SJCRH30 (cell line): ENCODE results near the gene MYO15B. TPM values are rescaled to one million over a fixed set of nuclear protein-coding genes. Genes with fewer than 3 reads are reported as not detected.

Experiments
- DNase-seq, 2 experiments: peaks; one replicate each; pipeline ENCODE4 v3.0.0-alpha.2; 2015 to 2020
- H3K27ac ChIP-seq: fragments of 250-450 bp; sonication (Bioruptor Pico); 2 replicates; pipeline ENCODE4 v1.5.1; 2020; ENCODE audit warnings: mild to moderate bottlenecking, moderate library complexity
- H3K27me3 ChIP-seq: fragments of 250-450 bp; sonication (Bioruptor Pico); 2 replicates; pipeline ENCODE4 v1.5.1; 2020; ENCODE audit warnings: mild to moderate bottlenecking, moderate library complexity
- H3K36me3 ChIP-seq: fragments of 250-450 bp; sonication (Bioruptor Pico); 2 replicates; pipeline ENCODE4 v1.5.1; 2020; ENCODE audit warnings: mild to moderate bottlenecking, moderate library complexity
- H3K4me1 ChIP-seq: fragments of 250-450 bp; sonication (Bioruptor Pico); 2 replicates; pipeline ENCODE4 v1.5.1; 2020; ENCODE audit warnings: mild to moderate bottlenecking, moderate library complexity
- H3K4me3 ChIP-seq: fragments of 250-450 bp; sonication (Bioruptor Pico); 2 replicates; pipeline ENCODE4 v1.5.1; 2020; ENCODE audit warnings: mild to moderate bottlenecking, moderate library complexity
- H3K9me3 ChIP-seq: fragments of 250-450 bp; sonication (Bioruptor Pico); replicated peaks from 2 replicates; pipeline ENCODE4 v1.5.1; 2020; ENCODE audit warnings: mild to moderate bottlenecking, moderate library complexity
- total RNA-seq: library from RNA; depleted of rRNA; stranded (reverse); fragments of >200 nt; shearing (Covaris generic); gene quantifications from 2 replicates; pipeline ENCODE4 v1.2.3, GENCODE V29; 2014

MYO15B gene
- total RNA-seq, 1 experiment from 2014 or later = 0.02 TPM

GRCh38 chr17:75638893-75639292 is 51.3 kb downstream of the MYO15B start:
- peaks cover 6% of the 10 kb centered on the region for H3K4me1 ChIP-seq
- DNase-seq = no peak
- H3K9me3 ChIP-seq = no peaks in the 10 kb centered on the region
- H3K4me3 ChIP-seq = no peak overlapping the region
- H3K27ac ChIP-seq = no peak overlapping the region
- H3K36me3 ChIP-seq = no peaks in the 10 kb centered on the region
- H3K27me3 ChIP-seq = no peaks in the 10 kb centered on the region

- DNase-seq = no peak
- Histone ChIP-seq H3K27ac (no peak overlapping the region), H3K36me3 (no peaks in the 10 kb centered on the region), H3K4me1 (peaks cover 2% of the 10 kb centered on the region), H3K9me3 (no peaks in the 10 kb centered on the region), H3K27me3 (no peaks in the 10 kb centered on the region), H3K4me3 (no peak overlapping the region)
Measured at GRCh38 chr17:75639327-75639726, 51.7 kb downstream of the MYO15B start.

GRCh38 chr17:75639771-75640555 is 52.4 kb downstream of the MYO15B start:
- Histone ChIP-seq H3K36me3 (no peaks in the 10 kb centered on the region), H3K27me3 (no peaks in the 10 kb centered on the region), H3K9me3 (no peaks in the 10 kb centered on the region), H3K27ac (no peak overlapping the region), H3K4me1 (no peaks in the 10 kb centered on the region; the same call in 1 of the 2 replicates), H3K4me3 (no peak overlapping the region)
- no peak for DNase-seq

- H3K36me3 ChIP-seq = no peaks in the 10 kb centered on the region
- no peaks in the 10 kb centered on the region for H3K4me1 ChIP-seq
- no peak for DNase-seq
- H3K27me3 ChIP-seq = no peaks in the 10 kb centered on the region
- H3K4me3 ChIP-seq = no peak overlapping the region
- H3K9me3 ChIP-seq = no peaks in the 10 kb centered on the region
- H3K27ac ChIP-seq = no peak overlapping the region
Measured at GRCh38 chr17:75640556-75641119, 53.0 kb downstream of the MYO15B start.

GRCh38 chr17:75641343-75641742 is 53.7 kb downstream of the MYO15B start:
- no peak overlapping the region for H3K27ac ChIP-seq
- no peaks in the 10 kb centered on the region for H3K9me3 ChIP-seq
- H3K36me3 ChIP-seq = no peaks in the 10 kb centered on the region
- no peak for DNase-seq
- no peaks in the 10 kb centered on the region for H3K27me3 ChIP-seq
- H3K4me3 ChIP-seq = no peak overlapping the region
- H3K4me1 ChIP-seq = no peaks in the 10 kb centered on the region

- no peak for DNase-seq
- Histone ChIP-seq H3K4me3 (no peak overlapping the region), H3K36me3 (no peaks in the 10 kb centered on the region), H3K27me3 (no peaks in the 10 kb centered on the region), H3K27ac (no peak overlapping the region), H3K9me3 (no peaks in the 10 kb centered on the region), H3K4me1 (no peaks in the 10 kb centered on the region)
Measured at GRCh38 chr17:75642182-75642783, 54.7 kb downstream of the MYO15B start.

- no peak overlapping the region for H3K4me3 ChIP-seq
- H3K9me3 ChIP-seq = no peaks in the 10 kb centered on the region
- no peak overlapping the region for H3K27ac ChIP-seq
- H3K27me3 ChIP-seq = no peaks in the 10 kb centered on the region
- peaks cover under 1% of the 10 kb centered on the region; the same call in 1 of the 2 replicates for H3K36me3 ChIP-seq
- no peaks in the 10 kb centered on the region for H3K4me1 ChIP-seq
- no peak for DNase-seq
Measured at GRCh38 chr17:75642784-75643642, 55.4 kb downstream of the MYO15B start.

GRCh38 chr17:75643643-75644017 is 56.0 kb downstream of the MYO15B start:
- no peaks in the 10 kb centered on the region for H3K4me1 ChIP-seq
- peaks cover 2% of the 10 kb centered on the region; the same call in 1 of the 2 replicates for H3K36me3 ChIP-seq
- H3K27ac ChIP-seq = no peak overlapping the region
- DNase-seq = no peak
- no peaks in the 10 kb centered on the region for H3K27me3 ChIP-seq
- no peaks in the 10 kb centered on the region for H3K9me3 ChIP-seq
- no peak overlapping the region for H3K4me3 ChIP-seq

- no peak for DNase-seq
- H3K27me3 ChIP-seq = no peaks in the 10 kb centered on the region
- H3K27ac ChIP-seq = no peak overlapping the region
- no peaks in the 10 kb centered on the region for H3K4me1 ChIP-seq
- H3K4me3 ChIP-seq = no peak overlapping the region
- peaks cover 6% of the 10 kb centered on the region for H3K36me3 ChIP-seq
- no peaks in the 10 kb centered on the region for H3K9me3 ChIP-seq
Measured at GRCh38 chr17:75645501-75645888, 57.9 kb downstream of the MYO15B start.

GRCh38 chr17:75645889-75646637 is 58.5 kb downstream of the MYO15B start:
- Histone ChIP-seq H3K9me3 (no peaks in the 10 kb centered on the region), H3K4me1 (no peaks in the 10 kb centered on the region), H3K27ac (no peak overlapping the region), H3K27me3 (no peaks in the 10 kb centered on the region), H3K4me3 (no peak overlapping the region), H3K36me3 (peaks cover 10% of the 10 kb centered on the region)
- no peak for DNase-seq

- no peak for DNase-seq
- Histone ChIP-seq H3K4me3 (no peak overlapping the region), H3K9me3 (no peaks in the 10 kb centered on the region), H3K36me3 (peaks cover 12% of the 10 kb centered on the region), H3K27me3 (no peaks in the 10 kb centered on the region), H3K4me1 (no peaks in the 10 kb centered on the region), H3K27ac (no peak overlapping the region)
Measured at GRCh38 chr17:75646638-75646992, 59.0 kb downstream of the MYO15B start.

GRCh38 chr17:75647061-75647460 is 59.5 kb downstream of the MYO15B start:
- no peaks in the 10 kb centered on the region for H3K9me3 ChIP-seq
- DNase-seq = no peak
- H3K36me3 ChIP-seq = peaks cover 12% of the 10 kb centered on the region
- H3K4me3 ChIP-seq = no peak overlapping the region
- H3K27ac ChIP-seq = no peak overlapping the region
- no peaks in the 10 kb centered on the region for H3K27me3 ChIP-seq
- H3K4me1 ChIP-seq = no peaks in the 10 kb centered on the region

- H3K4me1 ChIP-seq = no peaks in the 10 kb centered on the region
- H3K36me3 ChIP-seq = peaks cover 12% of the 10 kb centered on the region
- no peak overlapping the region for H3K4me3 ChIP-seq
- DNase-seq = no peak
- H3K9me3 ChIP-seq = no peaks in the 10 kb centered on the region
- no peaks in the 10 kb centered on the region for H3K27me3 ChIP-seq
- H3K27ac ChIP-seq = no peak overlapping the region
Measured at GRCh38 chr17:75647921-75648320, 60.3 kb downstream of the MYO15B start.

GRCh38 chr17:75649687-75650086 is 62.1 kb downstream of the MYO15B start:
- no peak overlapping the region for H3K4me3 ChIP-seq
- no peak for DNase-seq
- H3K9me3 ChIP-seq = no peaks in the 10 kb centered on the region
- H3K4me1 ChIP-seq = no peaks in the 10 kb centered on the region
- peaks cover 12% of the 10 kb centered on the region for H3K36me3 ChIP-seq
- no peak overlapping the region for H3K27ac ChIP-seq
- H3K27me3 ChIP-seq = no peaks in the 10 kb centered on the region
